HL-60/S4 treated with retinoic acid at 250 ng/mL for 4 days and 3 days (cell line): ENCODE measurements around the gene WDR64.
"Not testable (repeated sequence)": the region's sequence is repeated elsewhere in the genome, so short reads cannot be mapped to it uniquely, and the experiment has no call there.

Experiments
- in situ Hi-C: fragments of 300-500 bp; cut with MboI; formaldehyde crosslinking; loops from 2 replicates; pipeline ENCODE4 v1.7.0; 2022; ENCODE audit warnings: low sequenced_read_pairs

WDR64 gene

DNA sequence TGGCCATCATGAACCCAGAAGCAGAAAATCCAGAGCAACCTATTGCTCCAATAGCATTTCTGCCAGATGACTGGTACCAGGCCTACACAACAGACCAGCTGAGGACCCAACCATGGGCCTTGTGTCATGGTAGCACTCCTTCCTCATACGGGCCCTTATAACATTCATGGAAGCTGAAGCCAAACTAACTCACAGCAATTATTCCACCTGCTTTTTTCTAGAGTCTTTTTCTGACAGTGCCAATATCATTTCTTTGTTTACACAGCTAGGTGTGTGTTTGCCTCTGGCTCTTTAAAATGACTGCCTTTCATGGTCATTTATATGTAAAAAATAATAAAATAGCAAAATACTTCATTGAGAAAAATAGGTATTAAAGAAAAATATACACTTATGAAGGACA is 3.9 kb upstream of the WDR64 start:
- in situ Hi-C loops: no loop called here

DNA sequence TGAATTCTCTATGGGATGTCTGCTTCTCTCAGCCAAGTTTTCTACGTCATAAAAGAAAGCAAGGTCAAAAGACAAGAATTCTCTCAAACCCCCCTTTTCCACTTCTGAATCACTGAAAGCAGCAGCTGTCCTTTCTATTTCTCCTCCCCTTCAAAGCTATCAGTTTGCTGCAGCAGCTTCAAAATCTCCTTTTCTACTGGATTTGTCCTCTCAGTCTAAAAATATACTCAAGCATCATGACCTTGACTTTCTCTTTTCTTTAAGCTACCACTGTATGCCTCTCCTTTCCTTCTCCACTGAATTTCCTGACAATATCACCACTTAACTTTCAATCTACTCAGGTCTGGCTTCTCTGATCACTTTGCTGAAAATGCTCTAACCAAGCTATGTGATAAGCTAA is 1.9 kb downstream of the WDR64 start:
- in situ Hi-C loops: no loop called here

DNA sequence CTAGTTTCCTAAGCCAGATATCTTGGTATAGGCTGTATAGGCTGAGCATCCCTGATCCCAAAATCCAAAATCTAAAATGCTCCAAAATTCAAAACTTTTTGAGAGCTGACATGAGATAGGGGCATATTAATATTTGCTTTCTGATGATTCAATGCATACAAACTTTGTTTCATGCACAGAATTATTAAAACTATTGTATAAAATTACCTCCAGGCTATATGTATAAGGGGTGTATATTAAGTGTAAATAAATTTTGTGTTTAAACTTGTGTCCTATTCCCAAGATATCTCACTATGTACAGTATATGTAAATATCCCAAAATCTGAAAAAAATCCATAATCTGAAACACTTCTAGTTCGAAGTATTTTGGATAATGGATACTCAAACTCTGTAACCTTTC is 2.6 kb downstream of the WDR64 start:
- in situ Hi-C loops: no loop called here

GRCh38 chr1:241658081-241658793 is 6.2 kb downstream of the WDR64 start:
- in situ Hi-C loops: no loop called here

- in situ Hi-C loops: not testable (repeated sequence)
Measured at GRCh38 chr1:241659016-241659415, 6.9 kb downstream of the WDR64 start.

DNA sequence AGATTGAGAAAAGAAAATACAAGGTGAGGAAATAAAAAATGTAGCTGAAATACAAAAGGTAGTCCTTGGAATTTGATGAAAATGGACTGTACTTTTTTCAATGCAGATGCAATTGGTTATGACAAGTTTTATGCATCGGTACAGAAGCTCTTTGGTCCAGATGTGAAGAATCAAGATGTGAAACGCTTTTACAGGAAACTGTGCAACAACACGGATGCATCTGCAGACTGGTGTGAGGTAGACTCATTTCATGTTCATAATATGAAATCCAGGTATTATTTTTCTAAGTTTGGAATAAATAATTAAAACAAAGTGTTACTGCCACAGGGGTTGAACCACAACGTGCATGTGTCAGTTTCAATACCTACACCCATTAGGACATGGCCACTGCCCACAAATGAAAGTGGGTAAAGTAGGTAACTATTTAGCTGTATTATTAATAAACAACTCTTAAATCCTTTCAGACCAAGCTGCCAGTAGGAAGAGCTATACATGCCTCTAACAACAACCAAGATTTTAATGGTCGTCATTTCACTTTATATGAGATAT is 8.4 kb downstream of the WDR64 start:
- in situ Hi-C loops: no loop called here

- in situ Hi-C loops: no loop called here
Measured at GRCh38 chr1:241666419-241666818, 14.3 kb downstream of the WDR64 start.

- in situ Hi-C loops: no loop called here
Measured at GRCh38 chr1:241672301-241672700, 20.2 kb downstream of the WDR64 start.

DNA sequence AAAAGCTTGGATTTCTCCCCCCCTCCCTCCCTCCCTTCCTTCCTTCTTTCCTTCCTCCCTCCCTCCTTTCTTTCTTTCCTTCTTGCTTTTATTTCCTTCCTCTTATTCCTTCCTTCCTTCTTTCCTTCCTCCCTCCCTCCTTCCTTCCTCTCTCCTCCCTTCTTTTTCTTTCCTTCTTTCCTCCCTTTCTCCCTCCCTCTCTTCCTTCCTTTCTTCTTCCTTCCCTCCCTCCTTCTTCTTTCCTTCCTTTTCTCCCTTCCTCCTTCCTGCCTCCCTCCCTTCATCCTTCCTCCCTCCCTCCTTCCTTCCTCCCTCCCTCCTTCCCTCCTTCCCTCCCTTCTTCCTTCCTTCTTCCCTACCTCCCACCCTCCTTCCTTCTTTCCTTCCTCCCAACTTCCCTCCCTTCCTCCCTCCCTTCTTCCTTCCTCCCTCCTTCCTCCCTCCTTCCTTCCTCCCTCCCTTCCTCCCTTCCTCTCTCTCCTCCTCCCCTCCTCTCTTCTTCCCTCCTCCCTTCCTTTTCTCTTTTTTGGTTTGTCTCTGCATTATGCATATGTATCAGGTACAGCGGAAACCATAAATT is 22.8 kb downstream of the WDR64 start:
- in situ Hi-C loops: no loop called here

- in situ Hi-C loops: no loop called here
Measured at GRCh38 chr1:241675983-241676382, 23.9 kb downstream of the WDR64 start.

GRCh38 chr1:241677201-241677600 is 25.1 kb downstream of the WDR64 start:
- in situ Hi-C loops: no loop called here

- in situ Hi-C loops: no loop called here
Measured at GRCh38 chr1:241678536-241678935, 26.5 kb downstream of the WDR64 start.

- in situ Hi-C loops: no loop called here
Measured at GRCh38 chr1:241679404-241679803, 27.3 kb downstream of the WDR64 start.

GRCh38 chr1:241679961-241680360 is 27.9 kb downstream of the WDR64 start:
- in situ Hi-C loops: no loop called here

- in situ Hi-C loops: not testable (repeated sequence)
Measured at GRCh38 chr1:241681861-241682448, 29.9 kb downstream of the WDR64 start.

DNA sequence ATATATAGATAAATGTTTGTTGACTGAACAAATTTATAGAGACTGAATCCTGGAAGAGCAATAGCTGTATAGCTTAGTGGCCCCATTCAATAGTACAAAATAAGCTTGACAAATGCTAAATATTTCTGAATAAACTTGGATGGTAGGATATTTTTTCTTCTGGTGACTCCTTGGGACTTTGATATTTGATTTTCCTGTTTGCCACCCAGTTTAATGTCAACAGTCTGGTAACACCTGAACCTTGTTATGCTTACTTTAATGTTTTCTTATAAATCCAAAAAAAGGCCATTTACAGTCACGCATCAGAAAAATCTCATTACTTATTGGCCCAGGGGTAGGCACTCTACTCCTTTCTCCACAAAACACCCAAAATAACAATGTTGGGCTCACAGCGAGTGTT is 30.8 kb downstream of the WDR64 start:
- in situ Hi-C loops: no loop called here

DNA sequence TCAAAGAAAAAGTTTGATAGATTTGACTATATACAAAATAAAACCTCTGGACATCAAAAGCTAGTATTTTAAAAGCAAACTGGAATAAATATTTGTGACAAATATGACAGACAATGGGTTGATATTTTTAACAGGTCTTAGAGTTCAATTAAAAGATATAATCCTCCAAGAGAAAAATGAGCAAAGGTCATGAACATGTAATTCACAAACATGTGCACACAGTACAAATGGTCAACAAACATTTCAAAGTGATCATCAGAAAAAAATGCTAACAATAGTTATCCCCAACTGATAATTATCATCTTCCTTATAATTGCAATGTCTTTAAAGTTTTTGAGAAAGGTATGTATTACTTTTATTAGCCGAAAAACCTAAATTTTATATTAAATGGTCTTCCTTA is 32.0 kb downstream of the WDR64 start:
- in situ Hi-C loops: no loop called here

DNA sequence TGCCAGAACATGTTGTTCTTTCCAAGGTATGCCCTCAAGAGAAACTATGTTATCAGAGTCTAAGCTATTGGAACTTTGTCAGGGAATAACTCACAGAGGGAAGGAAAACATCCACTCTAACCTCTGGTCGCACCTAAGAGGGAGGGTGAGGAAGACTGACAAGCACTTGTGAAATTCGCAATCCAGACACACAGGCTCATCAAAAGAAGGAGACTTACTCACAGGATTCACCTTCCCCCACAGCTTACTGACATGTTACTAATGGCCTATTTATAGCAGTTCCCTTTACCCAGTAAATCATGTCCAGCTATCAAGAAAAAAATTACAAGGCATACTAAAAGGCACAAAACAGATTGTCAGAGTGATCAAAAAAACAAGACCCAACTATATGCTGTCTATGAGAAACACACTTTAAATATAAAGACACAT is 36.9 kb downstream of the WDR64 start:
- in situ Hi-C loops: no loop called here

- in situ Hi-C loops: no loop called here
Measured at GRCh38 chr1:241695246-241696171, 43.4 kb downstream of the WDR64 start.

DNA sequence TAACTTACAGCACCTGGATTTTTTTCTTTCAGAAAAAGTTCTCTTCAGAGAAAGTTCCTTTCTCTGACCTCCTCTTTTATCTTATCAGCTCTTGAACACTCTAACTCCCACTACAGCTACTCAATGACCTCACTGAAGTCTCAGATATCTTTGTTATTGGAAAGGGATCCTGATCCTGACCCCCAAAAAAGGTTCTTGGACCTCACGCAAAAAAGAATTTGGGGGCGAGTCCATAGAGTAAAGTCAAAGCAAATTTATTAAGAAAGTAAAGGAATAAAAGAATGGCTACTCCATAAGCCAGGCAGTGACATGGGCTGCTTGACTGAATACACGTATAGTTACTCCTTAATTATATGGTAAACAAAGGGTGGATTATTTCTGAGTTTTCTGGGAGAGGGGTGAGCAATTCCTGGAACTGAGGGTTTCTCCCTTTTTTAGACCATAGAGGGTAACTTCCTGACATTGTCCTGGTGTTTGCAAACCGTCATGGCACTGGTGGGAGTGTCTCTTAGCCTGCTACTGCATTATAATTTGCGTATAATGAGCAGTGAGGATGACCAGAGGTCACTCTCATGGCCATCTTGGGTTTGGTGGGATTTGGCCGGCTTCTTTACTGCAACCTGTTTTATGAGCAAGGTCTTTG is 44.2 kb downstream of the WDR64 start:
- in situ Hi-C loops: no loop called here
